Measurements from ENCODE around the gene PPP5C. TPM values are rescaled to one million over a fixed set of nuclear protein-coding genes. Genes with fewer than 3 reads are reported as not detected.

PPP5C gene
- total RNA-seq, 4 donors from 2014 or later: 39.9 to 74.7 (median 61.9) TPM

GRCh38 chr19:46364359-46364758, 17.5 kb downstream of the PPP5C start:
- no peaks in the 10 kb centered on the region for H3K27me3 ChIP-seq
- H3K4me1 ChIP-seq: no peaks in the 10 kb centered on the region
- H3K36me3 ChIP-seq: peaks cover 5 to 55% (median 25%) of the 10 kb centered on the region in 4 donors
- 94% methylated on average over 2 of the region's 2 CpGs for WGBS
- no peaks in the 10 kb centered on the region for H3K9me3 ChIP-seq
- no peak overlapping the region for H3K4me3 ChIP-seq
- DNase-seq (ENCODE audit: extremely low spot score): no peak
- H3K27ac ChIP-seq (replicated peaks in 1 of 4): no peak overlapping the region
- TF ChIP-seq POLR2AphosphoS5 (IDR thresholded peaks at IDR 0.05): no peak
- TF ChIP-seq, protein P1, sequence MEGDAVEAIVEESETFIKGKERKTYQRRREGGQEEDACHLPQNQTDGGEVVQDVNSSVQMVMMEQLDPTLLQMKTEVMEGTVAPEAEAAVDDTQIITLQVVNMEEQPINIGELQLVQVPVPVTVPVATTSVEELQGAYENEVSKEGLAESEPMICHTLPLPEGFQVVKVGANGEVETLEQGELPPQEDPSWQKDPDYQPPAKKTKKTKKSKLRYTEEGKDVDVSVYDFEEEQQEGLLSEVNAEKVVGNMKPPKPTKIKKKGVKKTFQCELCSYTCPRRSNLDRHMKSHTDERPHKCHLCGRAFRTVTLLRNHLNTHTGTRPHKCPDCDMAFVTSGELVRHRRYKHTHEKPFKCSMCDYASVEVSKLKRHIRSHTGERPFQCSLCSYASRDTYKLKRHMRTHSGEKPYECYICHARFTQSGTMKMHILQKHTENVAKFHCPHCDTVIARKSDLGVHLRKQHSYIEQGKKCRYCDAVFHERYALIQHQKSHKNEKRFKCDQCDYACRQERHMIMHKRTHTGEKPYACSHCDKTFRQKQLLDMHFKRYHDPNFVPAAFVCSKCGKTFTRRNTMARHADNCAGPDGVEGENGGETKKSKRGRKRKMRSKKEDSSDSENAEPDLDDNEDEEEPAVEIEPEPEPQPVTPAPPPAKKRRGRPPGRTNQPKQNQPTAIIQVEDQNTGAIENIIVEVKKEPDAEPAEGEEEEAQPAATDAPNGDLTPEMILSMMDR (IDR thresholded peaks at IDR 0.05): no peak
- no peak for TF ChIP-seq POLR2A (IDR thresholded peaks at IDR 0.05; ENCODE audit: low read depth)
- no peak for TF ChIP-seq EP300 (IDR thresholded peaks at IDR 0.05)
- intact Hi-C loops (cut with DNase I): no loop called here

DNA sequence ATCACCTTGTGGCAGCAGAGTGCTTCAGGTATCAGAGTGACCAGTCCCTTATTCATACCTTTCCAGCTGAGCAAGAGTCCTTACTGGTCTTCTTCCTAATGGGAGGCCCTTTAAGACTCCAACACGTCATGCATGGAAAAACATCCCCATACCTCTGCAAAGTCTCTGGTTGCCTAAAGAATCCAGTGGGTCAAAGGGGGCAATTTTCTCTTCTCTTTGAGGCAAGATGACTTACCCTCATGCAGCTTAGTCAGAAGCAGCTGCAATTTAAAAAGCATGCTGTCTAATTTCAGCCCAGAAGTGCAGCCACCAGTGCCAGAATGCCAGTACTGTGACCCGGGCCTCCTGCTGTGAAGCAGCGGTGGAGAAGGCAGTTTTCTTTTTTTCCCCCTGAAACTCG, 18.7 kb downstream of the PPP5C start:
- no peaks in the 10 kb centered on the region for H3K9me3 ChIP-seq
- peaks cover 5 to 58% (median 29%) of the 10 kb centered on the region in 4 donors for H3K36me3 ChIP-seq
- no peak overlapping the region for H3K27ac ChIP-seq (replicated peaks in 1 of 4)
- no peak for TF ChIP-seq POLR2A (IDR thresholded peaks at IDR 0.05; ENCODE audit: low read depth)
- no peak for TF ChIP-seq EP300 (IDR thresholded peaks at IDR 0.05)
- TF ChIP-seq, protein P1 (IDR thresholded peaks at IDR 0.05): no peak
- TF ChIP-seq POLR2AphosphoS5 (IDR thresholded peaks at IDR 0.05): no peak
- H3K4me1 ChIP-seq: no peaks in the 10 kb centered on the region
- H3K27me3 ChIP-seq: no peaks in the 10 kb centered on the region
- no peak overlapping the region for H3K4me3 ChIP-seq
- no peak for DNase-seq (ENCODE audit: extremely low spot score)
- WGBS: 81% methylated on average over 4 of the region's 4 CpGs
- intact Hi-C loops (cut with DNase I): no loop called here

DNA sequence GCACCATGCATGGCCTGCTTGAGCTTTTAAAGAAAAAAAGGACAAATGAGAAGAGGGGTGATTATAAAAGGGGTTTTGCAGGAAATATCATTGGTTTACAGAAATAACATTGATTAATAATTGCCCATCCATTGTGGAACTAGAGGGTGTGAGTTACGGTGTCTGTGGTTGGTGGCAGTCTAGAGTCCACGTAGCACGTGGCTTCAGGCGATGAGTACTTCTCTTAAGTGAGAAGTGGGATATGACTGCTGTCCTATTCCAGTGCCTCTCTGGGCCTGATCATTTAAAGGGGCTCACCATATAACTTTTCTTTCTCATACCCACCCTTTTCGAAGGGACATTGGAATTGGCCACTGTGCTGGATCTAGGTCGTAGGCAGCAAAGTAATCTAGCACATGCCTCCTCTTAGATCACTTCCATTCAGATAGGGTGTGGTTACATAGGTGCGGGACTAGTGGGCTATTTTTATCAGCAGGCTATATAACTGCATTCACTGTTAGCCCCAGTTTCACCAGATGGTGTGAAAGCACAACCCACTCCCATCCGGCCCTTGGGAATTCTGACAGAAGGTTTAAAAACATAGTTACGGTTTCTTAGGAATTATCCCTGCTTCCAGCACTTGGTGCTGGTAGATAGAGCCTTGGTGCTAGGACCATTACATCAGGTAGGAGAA, 19.9 kb downstream of the PPP5C start:
- intact Hi-C loops (cut with DNase I): no loop called here
- WGBS: 87% methylated on average over 9 of the region's 9 CpGs

GRCh38 chr19:46367426-46367825, 20.5 kb downstream of the PPP5C start:
- Histone ChIP-seq H3K27ac (replicated peaks in 1 of 4) (no peak overlapping the region), H3K9me3 (no peaks in the 10 kb centered on the region), H3K36me3 (peaks cover 5 to 63% (median 34%) of the 10 kb centered on the region in 4 donors), H3K27me3 (no peaks in the 10 kb centered on the region), H3K4me3 (no peak overlapping the region), H3K4me1 (peaks cover 0 to 15% (median 11%) of the 10 kb centered on the region in 4 donors)
- TF ChIP-seq, protein P1 (IDR thresholded peaks at IDR 0.05): no peak
- TF ChIP-seq POLR2AphosphoS5 (IDR thresholded peaks at IDR 0.05) (no peak), POLR2A (IDR thresholded peaks at IDR 0.05; ENCODE audit: low read depth) (no peak), EP300 (IDR thresholded peaks at IDR 0.05) (no peak)
- intact Hi-C loops (cut with DNase I): no loop called here
- 96% methylated on average over 5 of the region's 5 CpGs for WGBS
- no peak for DNase-seq (ENCODE audit: extremely low spot score)

More for the DNA sequence above, 19.9 kb downstream of the PPP5C start:
- Histone ChIP-seq H3K27me3 (no peaks in the 10 kb centered on the region), H3K36me3 (peaks cover 5 to 63% (median 34%) of the 10 kb centered on the region in 4 donors), H3K4me1 (peaks cover 0 to 8% (median 7%) of the 10 kb centered on the region in 4 donors), H3K9me3 (no peaks in the 10 kb centered on the region), H3K27ac (replicated peaks in 1 of 4) (no peak overlapping the region), H3K4me3 (no peak overlapping the region)
- DNase-seq (ENCODE audit: extremely low spot score): no peak
- TF ChIP-seq POLR2AphosphoS5 (IDR thresholded peaks at IDR 0.05) (no peak), POLR2A (IDR thresholded peaks at IDR 0.05; ENCODE audit: low read depth) (no peak), EP300 (IDR thresholded peaks at IDR 0.05) (no peak)
- TF ChIP-seq, protein P1 (IDR thresholded peaks at IDR 0.05): no peak
